ENCODE data around the gene NCMAP. TPM values are rescaled to one million over a fixed set of nuclear protein-coding genes. Genes with fewer than 3 reads are reported as not detected.

NCMAP gene
- total and polyA plus RNA-seq, 2 of the 8 experiments (the other 6 are each of a cell fraction or from before 2014, with no cell fraction given) = 0.21 to 0.39 TPM

DNA sequence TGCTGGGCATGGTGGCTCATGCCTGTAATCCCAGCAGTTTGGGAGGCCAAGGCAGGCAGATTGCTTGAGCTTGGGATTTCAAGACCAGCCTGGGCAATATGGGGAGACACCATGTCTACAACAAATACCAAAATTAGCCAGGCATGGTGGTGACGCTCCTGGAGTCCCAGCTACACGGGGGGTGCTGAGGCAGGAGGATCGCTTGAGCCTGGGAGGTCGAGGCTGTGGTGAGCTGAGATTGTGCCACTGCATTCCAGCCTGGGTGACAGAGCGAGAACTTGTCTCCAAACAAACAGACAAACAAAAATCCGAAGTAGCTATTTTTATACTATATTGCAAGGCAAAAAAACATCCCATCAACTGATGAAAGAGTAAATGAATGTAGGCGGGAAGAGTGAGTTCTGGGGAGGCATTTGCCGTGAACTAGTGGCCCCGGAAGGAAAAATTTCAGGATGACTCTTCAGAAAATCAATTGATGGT lies 40.6 kb downstream of the NCMAP start:
- no peak overlapping the region for H2AK5ac ChIP-seq (ENCODE audit: low read depth, low read length)
- no peak overlapping the region for H2AFZ ChIP-seq (ENCODE audit: low read length)
- no peak overlapping the region for H3K14ac ChIP-seq (ENCODE audit: insufficient read length)
- no peak overlapping the region for H4K8ac ChIP-seq (ENCODE audit: extremely low read depth, insufficient read depth, low read length)
- H3K4ac ChIP-seq (replicated peaks; ENCODE audit: insufficient read length, low read depth, low read length) = no peak overlapping the region
- H3K23ac ChIP-seq (ENCODE audit: insufficient read length) = no peak overlapping the region
- H3K23me2 ChIP-seq (ENCODE audit: low read depth, low read length) = no peaks in the 10 kb centered on the region
- POLR2A ChIA-PET (ENCODE audit: partially characterized antibody) = no interaction called here
- H2BK12ac ChIP-seq (ENCODE audit: low read depth, low read length) = no peak overlapping the region
- H3K9ac ChIP-seq (replicated peaks in 1 of 4; ENCODE audit: extremely low read depth in 1 of 4, low read depth in 3 of 4, low read length in 3 of 4) = no peak overlapping the region
- DNase-seq (ENCODE audit: low read depth in 1 of 2, low spot score in 2 of 2) (no peak), FAIRE-seq (no peak)
- H2BK120ac ChIP-seq (replicated peaks; ENCODE audit: low read depth, low read length) = no peak overlapping the region
- no peaks in the 10 kb centered on the region for H3K79me2 ChIP-seq (ENCODE audit: control insufficient read depth in 1 of 2, insufficient read depth in 2 of 2, low read length in 2 of 2)
- H3K9me3 ChIP-seq (ENCODE audit: insufficient read depth in 2 of 2, low read depth in 1 of 2, low read length in 1 of 2) = no peaks in the 10 kb centered on the region
- H3K36me3 ChIP-seq (ENCODE audit: control insufficient read depth in 2 of 4, insufficient read depth in 4 of 4, low read length in 3 of 4) = no peaks in the 10 kb centered on the region
- no peak overlapping the region for H2BK15ac ChIP-seq (ENCODE audit: low read length)
- H3K27me3 ChIP-seq (replicated peaks in 1 of 4; ENCODE audit: control insufficient read depth in 3 of 4, extremely low read depth in 1 of 4, insufficient read depth in 3 of 4, low read length in 3 of 4) = no peaks in the 10 kb centered on the region
- CTCF ChIA-PET (ENCODE audit: partially characterized antibody) = interaction anchor here (0.6 to 5.7 kb wide), 9 partner anchors 9 to 396 kb away, joined by 3 to 41 read pairs (median 3); no protein-coding TSS in a partner anchor
- no peak overlapping the region for H4K5ac ChIP-seq (ENCODE audit: insufficient read length, low read depth, low read length)
- H4K91ac ChIP-seq (replicated peaks; ENCODE audit: insufficient read length, low read length) = no peak overlapping the region
- H3K27ac ChIP-seq (ENCODE audit: low read depth, low read length) = no peak overlapping the region
- no peak overlapping the region for H3K4me3 ChIP-seq (ENCODE audit: extremely low read depth in 1 of 4, insufficient read depth in 2 of 4, low read depth in 3 of 4, low read length in 4 of 4)
- no peaks in the 10 kb centered on the region for H3K79me1 ChIP-seq (ENCODE audit: low read depth, low read length)
- no peak overlapping the region for H3K4me2 ChIP-seq (ENCODE audit: insufficient read depth in 1 of 2, low read depth in 2 of 2, low read length in 2 of 2)
- H3K56ac ChIP-seq (replicated peaks; ENCODE audit: insufficient read length, low read depth, low read length) = no peak overlapping the region
- no peak overlapping the region for H2BK20ac ChIP-seq (ENCODE audit: low read length)
- WGBS, 2 experiments (ENCODE audit: extremely low coverage in 1 of 2, insufficient coverage in 1 of 2, insufficient read length in 1 of 2, insufficient replicate concordance in 2 of 2, low coverage in 1 of 2, low lambda C conversion rate in 2 of 2, missing lambda C conversion rate in 1 of 2) = 87% methylated on average over 9 of the region's 9 CpGs; no CpG with 5 or more reads in 1 of the 2 experiments
- H3K18ac ChIP-seq (ENCODE audit: extremely low read depth, low read length) = no peak overlapping the region
- no peaks in the 10 kb centered on the region for H4K20me1 ChIP-seq (replicated peaks in 1 of 2; ENCODE audit: control insufficient read depth in 1 of 2, insufficient read depth in 2 of 2, low read length in 2 of 2)
- no peaks in the 10 kb centered on the region for H3K4me1 ChIP-seq (replicated peaks in 1 of 4; ENCODE audit: control insufficient read depth in 3 of 4, insufficient read depth in 4 of 4, low read length in 3 of 4)
- H2BK5ac ChIP-seq (ENCODE audit: low read depth, low read length) = no peak overlapping the region
- TF ChIP-seq EZH2 (IDR thresholded peaks at IDR 0.05; ENCODE audit: low read depth, low read length, severe bottlenecking) = no peak
- TF ChIP-seq KDM4A (IDR thresholded peaks at IDR 0.05; ENCODE audit: low read depth, low read length, severe bottlenecking) = no peak
- TF ChIP-seq BCL11A (IDR thresholded peaks at IDR 0.05; ENCODE audit: low read depth in 2 of 2, low read length in 2 of 2) = no peak
- no peak for TF ChIP-seq POLR2A (IDR thresholded peaks at IDR 0.05; ENCODE audit: control extremely low read depth in 1 of 2, low read depth in 2 of 2, low read length in 2 of 2)
- TF ChIP-seq GTF2F1 (IDR thresholded peaks at IDR 0.05; ENCODE audit: borderline replicate concordance, low read depth, low read length) = no peak
- TF ChIP-seq TEAD4 (IDR thresholded peaks at IDR 0.05; ENCODE audit: low read depth, low read length) = no peak
- no peak for TF ChIP-seq BRCA1 (IDR thresholded peaks at IDR 0.05; ENCODE audit: low read depth, low read length)
- no peak for TF ChIP-seq NRF1 (IDR thresholded peaks at IDR 0.05; ENCODE audit: low read depth, low read length)
- no peak for TF ChIP-seq GABPA (IDR thresholded peaks at IDR 0.05; ENCODE audit: borderline replicate concordance, insufficient read depth, low read length)
- TF ChIP-seq SAP30 (IDR thresholded peaks at IDR 0.05; ENCODE audit: insufficient read depth, insufficient replicate concordance, low read length) = no peak
- no peak for TF ChIP-seq RAD21 (IDR thresholded peaks at IDR 0.05 in 1 of 2, conservative IDR thresholded peaks at IDR 0.05 in 1 of 2; ENCODE audit: low read depth in 2 of 2, low read length in 2 of 2)
- TF ChIP-seq CEBPB (IDR thresholded peaks at IDR 0.05; ENCODE audit: low read depth, low read length) = no peak
- TF ChIP-seq E2F6 (IDR thresholded peaks at IDR 0.05) = no peak
- TF ChIP-seq CBX8 (IDR thresholded peaks at IDR 0.05; ENCODE audit: borderline replicate concordance, low read depth, low read length) = no peak

All from H1 (cell line).